Measurements from ENCODE around the gene LRRC26.
"Not testable (repeated sequence)": the region's sequence is repeated elsewhere in the genome, so short reads cannot be mapped to it uniquely, and the experiment has no call there.

DNA sequence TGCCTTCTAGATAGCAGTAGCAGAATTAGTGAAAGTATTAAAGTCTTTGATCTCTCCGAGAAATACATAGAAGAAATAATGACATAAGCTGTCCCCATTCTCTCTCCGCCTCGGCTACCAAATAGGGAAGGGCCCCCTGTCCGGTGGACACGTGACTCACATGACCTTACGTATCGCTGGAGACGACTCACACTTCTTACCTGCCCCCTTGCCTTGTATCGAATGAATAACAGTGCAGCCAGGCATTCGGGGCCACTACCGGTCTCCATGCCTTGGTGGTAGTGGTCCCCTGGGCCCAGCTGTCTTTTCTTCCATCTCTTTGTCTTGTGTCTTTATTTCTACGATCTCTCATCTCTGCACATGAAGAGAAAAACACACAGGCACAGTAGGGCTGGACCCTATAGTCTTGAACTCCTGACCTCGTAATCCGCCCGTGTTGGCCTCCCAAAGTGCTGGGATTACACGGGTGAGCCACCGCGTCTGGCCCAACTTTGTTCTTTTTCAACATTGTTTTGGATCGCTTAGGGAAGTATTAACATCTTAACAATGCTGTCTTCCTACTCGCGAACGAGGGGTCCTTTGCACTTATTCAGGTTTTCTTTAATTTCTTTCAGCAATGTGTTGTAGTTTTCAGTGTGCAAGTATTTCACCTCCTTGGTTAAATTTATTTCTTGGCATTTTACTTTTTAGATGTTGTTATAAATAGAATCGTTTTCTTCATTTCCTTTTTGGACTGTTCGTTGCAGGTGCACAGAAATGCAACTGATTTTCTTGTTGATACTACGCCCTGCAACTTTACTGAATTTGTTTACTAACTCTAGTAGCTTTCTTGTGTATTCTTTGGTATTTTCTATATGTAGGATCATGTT is 47.7 kb downstream of the LRRC26 start:
- TF ChIP-seq, protein P1, sequence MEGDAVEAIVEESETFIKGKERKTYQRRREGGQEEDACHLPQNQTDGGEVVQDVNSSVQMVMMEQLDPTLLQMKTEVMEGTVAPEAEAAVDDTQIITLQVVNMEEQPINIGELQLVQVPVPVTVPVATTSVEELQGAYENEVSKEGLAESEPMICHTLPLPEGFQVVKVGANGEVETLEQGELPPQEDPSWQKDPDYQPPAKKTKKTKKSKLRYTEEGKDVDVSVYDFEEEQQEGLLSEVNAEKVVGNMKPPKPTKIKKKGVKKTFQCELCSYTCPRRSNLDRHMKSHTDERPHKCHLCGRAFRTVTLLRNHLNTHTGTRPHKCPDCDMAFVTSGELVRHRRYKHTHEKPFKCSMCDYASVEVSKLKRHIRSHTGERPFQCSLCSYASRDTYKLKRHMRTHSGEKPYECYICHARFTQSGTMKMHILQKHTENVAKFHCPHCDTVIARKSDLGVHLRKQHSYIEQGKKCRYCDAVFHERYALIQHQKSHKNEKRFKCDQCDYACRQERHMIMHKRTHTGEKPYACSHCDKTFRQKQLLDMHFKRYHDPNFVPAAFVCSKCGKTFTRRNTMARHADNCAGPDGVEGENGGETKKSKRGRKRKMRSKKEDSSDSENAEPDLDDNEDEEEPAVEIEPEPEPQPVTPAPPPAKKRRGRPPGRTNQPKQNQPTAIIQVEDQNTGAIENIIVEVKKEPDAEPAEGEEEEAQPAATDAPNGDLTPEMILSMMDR (conservative IDR thresholded peaks at IDR 0.05; ENCODE audit: low read depth, low read length): not testable (repeated sequence)
- TF ChIP-seq EZH2 (IDR thresholded peaks at IDR 0.05; ENCODE audit: borderline replicate concordance, low read depth, low read length, poor library complexity, severe bottlenecking): not testable (repeated sequence)

Measured in A673 (cell line).